Panc1 (cell line): ENCODE results near the gene PIGW.

Experiments
- CTCF ChIP-seq: fragments of 450-650 bp; IDR thresholded peaks from 2 replicates; pipeline ENCODE4 v1.5.1; 2017; ENCODE audit warnings: mild to moderate bottlenecking
- POLR2AphosphoS5 ChIP-seq: IDR thresholded peaks from 2 replicates; pipeline ENCODE4 v1.6.1; 2012; ENCODE audit warnings: mild to moderate bottlenecking, low read depth, low read length, moderate library complexity
- TCF7L2 ChIP-seq: IDR thresholded peaks from 2 replicates; pipeline ENCODE4 v1.6.1; 2011; ENCODE audit warnings: mild to moderate bottlenecking, low read depth, low read length, inconsistent platforms

GRCh38 chr17:36514856-36515255, 19.9 kb upstream of the PIGW start:
- TF ChIP-seq CTCF: no peak
- no peak for TF ChIP-seq POLR2AphosphoS5
- TF ChIP-seq TCF7L2: no peak
